HT-29 (cell line): Measurements from ENCODE around the gene MEX3D. TPM values are rescaled to one million over a fixed set of nuclear protein-coding genes. Genes with fewer than 3 reads are reported as not detected.

Experiments
- DNase-seq: peaks from one replicate; pipeline ENCODE4 v3.0.0-alpha.2; 2015; ENCODE audit warnings: low spot score
- total RNA-seq: library from RNA; depleted of rRNA; stranded (reverse); fragments of >200 nt; shearing (Covaris generic); gene quantifications from 2 replicates; pipeline ENCODE4 v1.2.3, GENCODE V29; 2014; rRNA removed

MEX3D gene
- total RNA-seq, result 75.4 and 90.6 TPM in 2 replicates

GRCh38 chr19:1568320-1569019 lies at the start of gene MEX3D:
MEX3D (minus strand) TSS chr19:1568325; CDS start chr19:1568058, 267 bp downstream.
- DNase-seq, result peak; percentile 51

- DNase-seq, result no peak
These were observed 48.8 kb upstream of the MEX3D start for GRCh38 chr19:1616875-1617274.

- no peak for DNase-seq
These were observed 48.3 kb upstream of the MEX3D start for GRCh38 chr19:1616396-1616795.

- DNase-seq, result no peak
These were observed 47.1 kb upstream of the MEX3D start for GRCh38 chr19:1615156-1615765.

- DNase-seq, result no peak
These were observed 45.9 kb upstream of the MEX3D start for GRCh38 chr19:1613808-1614570.

- DNase-seq, result no peak
These were observed 45.0 kb upstream of the MEX3D start for GRCh38 chr19:1613146-1613545.

- DNase-seq, result no peak
These were observed 44.3 kb upstream of the MEX3D start for GRCh38 chr19:1612114-1613086.

GRCh38 chr19:1611353-1611752 lies 43.2 kb upstream of the MEX3D start:
- DNase-seq, result no peak

- no peak for DNase-seq
These were observed 42.5 kb upstream of the MEX3D start for GRCh38 chr19:1610579-1610978.

GRCh38 chr19:1609680-1610474 lies 41.8 kb upstream of the MEX3D start:
- DNase-seq, result no peak

GRCh38 chr19:1609103-1609396 lies 40.9 kb upstream of the MEX3D start:
- DNase-seq, result no peak

GRCh38 chr19:1608359-1609102 lies 40.4 kb upstream of the MEX3D start:
- DNase-seq, result no peak

GRCh38 chr19:1606138-1606651 lies 38.1 kb upstream of the MEX3D start:
- no peak for DNase-seq

GRCh38 chr19:1605236-1606137 lies 37.4 kb upstream of the MEX3D start, which contains the start of gene UQCR11:
UQCR11 (minus strand) TSS chr19:1605462; CDS start chr19:1605409, 53 bp downstream.
- DNase-seq, result peak; percentile 87

GRCh38 chr19:1602091-1602707 lies 34.1 kb upstream of the MEX3D start:
- no peak for DNase-seq

- DNase-seq, result peak; percentile 19
These were observed 33.5 kb upstream of the MEX3D start for GRCh38 chr19:1601613-1602064.

- DNase-seq, result no peak
These were observed 31.3 kb upstream of the MEX3D start for GRCh38 chr19:1599460-1599846.
